SK-N-SH (cell line): ENCODE data around the gene ROPN1L. TPM values are rescaled to one million over a fixed set of nuclear protein-coding genes. Genes with fewer than 3 reads are reported as not detected.
A peak's percentile ranks its signal among the peaks of the same experiment; 100 is the strongest.

ENCODE experiments used
- CTCF ChIA-PET: fragments of 300-600, 350-600 bp; formaldehyde crosslinking; extraction: SDS; loops from one replicate; lab custom pipeline; 2021; lab: Yijun Ruan, JAX
- POLR2A ChIA-PET: fragments of 350-600 bp; sonication (Branson Sonifier 250); formaldehyde crosslinking; extraction: SDS; loops from one replicate; lab custom pipeline; 2020; ENCODE audit warnings: antibody characterized with exemption, inconsistent platforms; lab: Yijun Ruan, JAX
- DNase-seq: peaks from one replicate; pipeline ENCODE4 v3.0.0; 2012
- H2AFZ ChIP-seq: fragments of 200-600 bp; sonication (generic); 2 replicates; pipeline ENCODE4 v1.8.1; 2016; ENCODE audit warnings: antibody characterized with exemption, mild to moderate bottlenecking, low read depth
- H3F3A ChIP-seq: fragments of 200-600 bp; sonication (generic); replicated peaks from 2 replicates; pipeline ENCODE3; 2016; ENCODE audit warnings: antibody characterized with exemption, mild to moderate bottlenecking; ENCODE audit not compliant: insufficient read depth
- H3K27ac ChIP-seq, 2 experiments: fragments of 200-500 bp in 1 of 2; fragments of 200-600 bp in 1 of 2; sonication (Bioruptor generic) in 1 of 2; sonication (generic), shearing (Covaris generic) in 1 of 2; 2 replicates each; pipeline versions ENCODE4 v1.5.1 to v1.6.1; 2014 to 2016; ENCODE audit warnings: low read depth in 2 of 2, inconsistent platforms in 1 of 2, low read length in 1 of 2, mild to moderate bottlenecking in 1 of 2, mixed read lengths in 1 of 2
- H3K27me3 ChIP-seq: fragments of 200-600 bp; sonication (generic), shearing (Covaris generic); 2 replicates; pipeline ENCODE4 v1.6.1; 2016; ENCODE audit warnings: mixed run types; ENCODE audit not compliant: insufficient read depth
- H3K36me3 ChIP-seq, 2 experiments: fragments of 200-500 bp in 1 of 2; fragments of 200-600 bp in 1 of 2; sonication (Bioruptor generic) in 1 of 2; sonication (generic) in 1 of 2; replicated peaks in 1 of 2; 2 replicates each; pipeline versions ENCODE3 to v1.5.1; 2014 to 2016; ENCODE audit warnings: low read length in 1 of 2, mild to moderate bottlenecking in 1 of 2; ENCODE audit not compliant: insufficient read depth in 2 of 2, control insufficient read depth in 1 of 2
- H3K4me1 ChIP-seq, 2 experiments: fragments of 200-500 bp in 1 of 2; fragments of 200-600 bp in 1 of 2; sonication (Bioruptor generic) in 1 of 2; sonication (generic), shearing (Covaris generic) in 1 of 2; 2 replicates each; pipeline versions ENCODE4 v1.5.1 to v1.6.1; 2014 to 2016; ENCODE audit warnings: low read depth in 1 of 2, low read length in 1 of 2, mixed run types in 1 of 2; ENCODE audit not compliant: insufficient read depth in 2 of 2, control insufficient read depth in 1 of 2
- H3K4me2 ChIP-seq: fragments of 200-600 bp; sonication (generic), shearing (Covaris generic); 2 replicates; pipeline ENCODE4 v1.6.1; 2017; ENCODE audit warnings: mixed run types
- H3K4me3 ChIP-seq, 2 experiments: fragments of 200-500 bp in 1 of 2; fragments of 200-600 bp in 1 of 2; sonication (Bioruptor generic) in 1 of 2; sonication (generic), shearing (Covaris generic) in 1 of 2; 2 replicates each; pipeline versions ENCODE4 v1.5.1 to v1.8.1; 2014 to 2016; ENCODE audit warnings: low read depth in 2 of 2, inconsistent platforms in 1 of 2, low read length in 1 of 2, mild to moderate bottlenecking in 1 of 2, mixed read lengths in 1 of 2, moderate library complexity in 1 of 2
- H3K79me2 ChIP-seq: fragments of 200-600 bp; sonication (generic); 2 replicates; pipeline ENCODE4 v1.8.1; 2017; ENCODE audit warnings: mild to moderate bottlenecking; ENCODE audit not compliant: insufficient read depth
- H3K9ac ChIP-seq: fragments of 200-600 bp; sonication (generic); 2 replicates; pipeline ENCODE4 v1.6.1; 2017; ENCODE audit warnings: mixed run types
- H3K9me2 ChIP-seq: fragments of 200-600 bp; sonication (generic); 2 replicates; pipeline ENCODE4 v1.6.1; 2017; ENCODE audit warnings: mixed run types
- H3K9me3 ChIP-seq: fragments of 200-600 bp; sonication (generic); 2 replicates; pipeline ENCODE4 v1.6.1; 2017; ENCODE audit warnings: mixed run types, mild to moderate bottlenecking, moderate library complexity
- H4K20me1 ChIP-seq: fragments of 200-600 bp; sonication (generic); 2 replicates; pipeline ENCODE4 v1.6.1; 2017; ENCODE audit warnings: mild to moderate bottlenecking, mixed run types; ENCODE audit not compliant: insufficient read depth
- CHD2 ChIP-seq: fragments of 150-350 bp; IDR thresholded peaks from 2 replicates; pipeline ENCODE4 v1.6.1; 2018; ENCODE audit warnings: low read length; ENCODE audit not compliant: partially characterized antibody
- CTCF ChIP-seq: fragments of 200-600 bp; sonication (generic); IDR thresholded peaks from 2 replicates; pipeline ENCODE4 v1.6.1; 2017; ENCODE audit warnings: antibody characterized with exemption, mild to moderate bottlenecking, moderate library complexity
- EP300 ChIP-seq, 2 experiments: IDR thresholded peaks; 2 replicates each; pipeline versions ENCODE4 v1.4.0 to v1.6.1; 2012; ENCODE audit warnings: borderline replicate concordance in 1 of 2, low read depth in 1 of 2, low read length in 1 of 2
- EZH2phosphoT487 ChIP-seq: fragments of 200-600 bp; sonication (generic); IDR thresholded peaks from 2 replicates; pipeline ENCODE4 v1.6.1; 2017; ENCODE audit warnings: low read depth, mixed run types, mild to moderate bottlenecking, antibody characterized with exemption, moderate library complexity, borderline replicate concordance
- FOXJ3 ChIP-seq: sonication (generic); formaldehyde crosslinking; IDR thresholded peaks from 2 replicates; pipeline ENCODE4 v1.5.1; 2020; ENCODE audit warnings: mild to moderate bottlenecking, missing genetic modification reagents
- FOXM1 ChIP-seq: IDR thresholded peaks from 2 replicates; pipeline ENCODE4 v1.4.0; 2012; ENCODE audit warnings: low read depth, mild to moderate bottlenecking
- GATA2 ChIP-seq: sonication (generic); formaldehyde crosslinking; IDR thresholded peaks from 2 replicates; pipeline ENCODE4 v1.5.0; 2020; ENCODE audit warnings: mild to moderate bottlenecking, missing genetic modification reagents
- MEF2A ChIP-seq: IDR thresholded peaks from 2 replicates; pipeline ENCODE4 v1.4.0; 2012; ENCODE audit warnings: low read depth, borderline replicate concordance
- MXI1 ChIP-seq: IDR thresholded peaks from 2 replicates; pipeline ENCODE4 v1.6.1; 2012; ENCODE audit warnings: mild to moderate bottlenecking, low read depth, low read length, improper control_type of control experiment
- NRF1 ChIP-seq: IDR thresholded peaks from 2 replicates; pipeline ENCODE4 v1.6.1; 2012; ENCODE audit warnings: low read depth, mild to moderate bottlenecking, low read length
- PBX3 ChIP-seq: IDR thresholded peaks from 2 replicates; pipeline ENCODE4; 2012
- RAD21 ChIP-seq: IDR thresholded peaks from 2 replicates; pipeline ENCODE4 v1.6.1; 2012; ENCODE audit warnings: mild to moderate bottlenecking, low read length
- REST ChIP-seq: IDR thresholded peaks from 2 replicates; pipeline ENCODE4 v1.6.1; 2012; ENCODE audit warnings: mild to moderate bottlenecking, low read depth, low read length, moderate library complexity
- SIN3A ChIP-seq: IDR thresholded peaks from 2 replicates; pipeline ENCODE4 v1.6.1; 2012; ENCODE audit warnings: low read depth, mild to moderate bottlenecking, low read length, moderate library complexity, borderline replicate concordance
- TAF1 ChIP-seq: IDR thresholded peaks from 2 replicates; pipeline ENCODE4 v1.6.1; 2012; ENCODE audit warnings: low read depth, mild to moderate bottlenecking, low read length, moderate library complexity, borderline replicate concordance
- TCF12 ChIP-seq: IDR thresholded peaks from 2 replicates; pipeline ENCODE4 v1.4.0; 2012
- YY1 ChIP-seq: IDR thresholded peaks from 2 replicates; pipeline ENCODE4 v1.4.0; 2012; ENCODE audit warnings: low read depth, mild to moderate bottlenecking
- WGBS: methylation state at CpG from one replicate; pipeline ENCODE4 v1.1.6; 2017; ENCODE audit warnings: low lambda C conversion rate; 5-methylcytosine and 5-hydroxymethylcytosine counted together
- polyA plus RNA-seq, 3 experiments: library from polyadenylated mRNA; depleted of rRNA; stranded (reverse); fragments of >200 nt; gene quantifications; 2 replicates each; pipeline ENCODE4 v1.2.3, GENCODE V29; 2012

Gene ROPN1L
- polyA plus RNA-seq, 1 of the 3 experiments (the other 2 are of a cell fraction) = 0.31 TPM

- no peak overlapping the region for H3K4me3 ChIP-seq
- POLR2A ChIA-PET = no interaction called here
- H3K27ac ChIP-seq = no peak overlapping the region
- H3F3A ChIP-seq = peaks cover 15% of the 10 kb centered on the region
- no peak overlapping the region for H3K4me2 ChIP-seq
- CTCF ChIA-PET = no interaction called here
- 83% methylated on average over 10 of the region's 10 CpGs for WGBS
- H3K36me3 ChIP-seq = peaks cover 0 to 3% of the 10 kb centered on the region in 2 experiments
- H3K9me3 ChIP-seq = no peaks in the 10 kb centered on the region
- H3K27me3 ChIP-seq = no peaks in the 10 kb centered on the region
- no peak for DNase-seq
- no peaks in the 10 kb centered on the region for H4K20me1 ChIP-seq
- TF ChIP-seq YY1 (no peak), EZH2phosphoT487 (no peak), RAD21 (no peak), NRF1 (no peak), SIN3A (no peak), MXI1 (no peak), GATA2 (CRISPR knock-in tag) (no peak)
- H3K9ac ChIP-seq = no peak overlapping the region
- H3K4me1 ChIP-seq = peaks cover 2 to 10% of the 10 kb centered on the region in 2 experiments; a peak in 2 of 4 replicates
- H3K79me2 ChIP-seq = no peaks in the 10 kb centered on the region
- no peaks in the 10 kb centered on the region for H3K9me2 ChIP-seq
- H2AFZ ChIP-seq = no peak overlapping the region
Measured at GRCh38 chr5:10511741-10512640, 70.3 kb downstream of the ROPN1L start.

- H3K27me3 ChIP-seq = no peaks in the 10 kb centered on the region
- ChIA-PET POLR2A (no interaction called here), CTCF (interaction anchor here (1.1 to 1.2 kb wide), 2 partner anchors 12 to 114 kb away, joined by 3 read pairs; no protein-coding TSS in a partner anchor)
- peak overlapping the region in 1 of 2 experiments; percentile 70; a peak in 3 of 4 replicates for H3K27ac ChIP-seq
- H2AFZ ChIP-seq = peak overlapping the region; percentile 54; the same call in 1 of the 2 replicates
- no peak for DNase-seq
- peaks cover 2 to 10% of the 10 kb centered on the region in 2 experiments; a peak in 2 of 4 replicates for H3K4me1 ChIP-seq
- peaks cover 15% of the 10 kb centered on the region for H3F3A ChIP-seq
- H3K9me2 ChIP-seq = no peaks in the 10 kb centered on the region
- peaks cover 0 to 3% of the 10 kb centered on the region in 2 experiments for H3K36me3 ChIP-seq
- 44% methylated on average over 6 of the region's 10 CpGs for WGBS
- no peaks in the 10 kb centered on the region for H3K79me2 ChIP-seq
- H3K4me3 ChIP-seq = no peak overlapping the region
- H3K9ac ChIP-seq = no peak overlapping the region; the same call in 1 of the 2 replicates
- no peaks in the 10 kb centered on the region for H4K20me1 ChIP-seq
- no peaks in the 10 kb centered on the region for H3K9me3 ChIP-seq
- H3K4me2 ChIP-seq = peak overlapping the region; percentile 27
- TF ChIP-seq CTCF (no peak), EZH2phosphoT487 (no peak), FOXJ3 (CRISPR knock-in tag) (no peak), REST (no peak; the same call in 1 of the 2 replicates), FOXM1 (no peak), RAD21 (no peak), TCF12 (peak; percentile 80; the same call in 1 of the 2 replicates), TAF1 (no peak), EP300 (IDR thresholded peaks at IDR 0.05; ENCODE audit: borderline replicate concordance in 1 of 2, low read depth in 1 of 2, low read length in 1 of 2) (no peak), MEF2A (no peak), CHD2 (no peak), MXI1 (no peak), SIN3A (no peak), PBX3 (peak; percentile 22; the same call in 1 of the 2 replicates)
Measured at GRCh38 chr5:10513501-10514442, 72.1 kb downstream of the ROPN1L start.
